CD14-positive monocyte (primary cell): ENCODE data around the gene TLK1. TPM values are rescaled to one million over a fixed set of nuclear protein-coding genes. Genes with fewer than 3 reads are reported as not detected.

ENCODE experiments used
- DNase-seq, 3 donors: peaks; one replicate each; pipeline ENCODE4 v3.0.0-alpha.2; 2011 to 2022
- H2AFZ ChIP-seq: 2 replicates; pipeline ENCODE4 v1.6.0; 2012; ENCODE audit warnings: mild to moderate bottlenecking, low read depth, low read length, inconsistent platforms; ENCODE audit not compliant: insufficient read depth, poor library complexity, severe bottlenecking
- H3K27ac ChIP-seq, 2 donors: 1 replicate in 1 of 2; 2 replicates in 1 of 2; pipeline ENCODE4 v1.5.1; 2012 to 2013; ENCODE audit warnings: low read length in 2 of 2, control low read depth in 1 of 2, inconsistent platforms in 1 of 2, low read depth in 1 of 2, mild to moderate bottlenecking in 1 of 2
- H3K27me3 ChIP-seq, 2 donors: one replicate each; pipeline versions ENCODE4 v1.6.0 to v1.6.1; 2011 to 2013; ENCODE audit warnings: low read length in 2 of 2; ENCODE audit not compliant: control insufficient read depth in 2 of 2, insufficient read depth in 2 of 2
- H3K36me3 ChIP-seq, 2 donors: replicated peaks in 1 of 2; 1 replicate in 1 of 2; 2 replicates in 1 of 2; pipeline versions ENCODE4 v1.5.1 to v1.6.1; 2012 to 2013; ENCODE audit warnings: low read length in 2 of 2, control low read depth in 1 of 2, inconsistent platforms in 1 of 2, mild to moderate bottlenecking in 1 of 2; ENCODE audit not compliant: insufficient read depth in 2 of 2, control insufficient read depth in 1 of 2
- H3K4me1 ChIP-seq, 2 donors: 1 replicate in 1 of 2; 2 replicates in 1 of 2; pipeline versions ENCODE4 v1.5.1 to v1.6.1; 2012 to 2013; ENCODE audit warnings: low read length in 2 of 2, control low read depth in 1 of 2, inconsistent platforms in 1 of 2, mild to moderate bottlenecking in 1 of 2, moderate library complexity in 1 of 2; ENCODE audit not compliant: insufficient read depth in 2 of 2, control insufficient read depth in 1 of 2
- H3K4me2 ChIP-seq: replicated peaks from 2 replicates; pipeline ENCODE3; 2012; ENCODE audit warnings: low read length, moderate library complexity, mild to moderate bottlenecking; ENCODE audit not compliant: poor library complexity, severe bottlenecking; ENCODE audit errors: extremely low read depth
- H3K4me3 ChIP-seq, 3 experiments: fragments of 200-600 bp in 1 of 3; sonication (generic) in 1 of 3; replicated peaks in 1 of 3; 1 replicate in 2 of 3; 2 replicates in 1 of 3; pipeline ENCODE4 v1.5.1; 2011 to 2013; ENCODE audit warnings: low read length in 3 of 3, mild to moderate bottlenecking in 3 of 3, control low read depth in 2 of 3, low read depth in 2 of 3, inconsistent platforms in 1 of 3, moderate library complexity in 1 of 3
- H3K79me2 ChIP-seq: 2 replicates; pipeline ENCODE4 v1.6.0; 2012; ENCODE audit warnings: mild to moderate bottlenecking, control low read depth, inconsistent platforms, low read length, moderate library complexity; ENCODE audit not compliant: insufficient read depth
- H3K9ac ChIP-seq: 2 replicates; pipeline ENCODE4 v1.6.0; 2017; ENCODE audit warnings: low read length, mild to moderate bottlenecking; ENCODE audit not compliant: insufficient read depth, poor library complexity, severe bottlenecking
- H3K9me3 ChIP-seq, 2 donors: replicated peaks in 1 of 2; 1 replicate in 1 of 2; 2 replicates in 1 of 2; pipeline versions ENCODE4 v1.5.1 to v1.6.1; 2012 to 2013; ENCODE audit warnings: low read length in 2 of 2, control low read depth in 1 of 2; ENCODE audit not compliant: control insufficient read depth in 1 of 2, insufficient read depth in 1 of 2
- H4K20me1 ChIP-seq: 2 replicates; pipeline ENCODE4 v1.6.0; 2012; ENCODE audit warnings: mild to moderate bottlenecking, low read length, control low read depth, moderate library complexity; ENCODE audit not compliant: insufficient read depth
- H3K27ac Mint-ChIP-seq, 7 donors: one replicate each; pipeline ENCODE4 v1.8.0; 2020; ENCODE audit warnings: mild to moderate bottlenecking in 7 of 7, mixed read lengths in 7 of 7, moderate library complexity in 6 of 7, inconsistent platforms in 2 of 7
- H3K27me3 Mint-ChIP-seq, 3 donors: one replicate each; pipeline ENCODE4 v1.8.0; 2021 to 2022; ENCODE audit warnings: low read depth in 3 of 3, mild to moderate bottlenecking in 3 of 3, mixed read lengths in 3 of 3, moderate library complexity in 3 of 3, inconsistent platforms in 1 of 3
- H3K36me3 Mint-ChIP-seq, 2 donors: one replicate each; pipeline ENCODE4 v1.8.0; 2020; ENCODE audit warnings: mixed read lengths in 2 of 2, inconsistent platforms in 1 of 2, mild to moderate bottlenecking in 1 of 2
- H3K4me1 Mint-ChIP-seq: one replicate; pipeline ENCODE4 v1.8.0; 2020; ENCODE audit warnings: mild to moderate bottlenecking, mixed read lengths
- H3K4me3 Mint-ChIP-seq, 2 donors: one replicate each; pipeline ENCODE4 v1.8.0; 2020; ENCODE audit warnings: mild to moderate bottlenecking in 2 of 2, mixed read lengths in 2 of 2, moderate library complexity in 1 of 2
- H3K9me3 Mint-ChIP-seq, 7 donors: one replicate each; pipeline ENCODE4 v1.8.0; 2020 to 2022; ENCODE audit warnings: mixed read lengths in 7 of 7, mild to moderate bottlenecking in 6 of 7, moderate library complexity in 6 of 7, inconsistent platforms in 2 of 7
- CTCF ChIP-seq: fragments of 200-600 bp; IDR thresholded peaks from one replicate; pipeline ENCODE4 v1.8.0; 2022; ENCODE audit warnings: antibody characterized with exemption, mild to moderate bottlenecking
- WGBS: methylation state at CpG from one replicate; pipeline ENCODE4 v1.1.5; 2013; ENCODE audit warnings: missing lambda C conversion rate; ENCODE audit not compliant: insufficient coverage; 5-methylcytosine and 5-hydroxymethylcytosine counted together
- intact Hi-C, 2 donors: fragments of 100-400 bp; cut with micrococcal nuclease; formaldehyde crosslinking; loops; one replicate each; pipeline versions ENCODE4 v1.15.0 to v1.15.1; 2023
- polyA plus RNA-seq, 3 donors: library from polyadenylated mRNA; depleted of rRNA in 1 of 3; unstranded in 2 of 3; stranded (reverse) in 1 of 3; fragments of 300-500 nt in 2 of 3; fragments of >200 nt in 1 of 3; fragmentation: Illumina TruSeq in 2 of 3; gene quantifications; 1 replicate in 2 of 3; 2 replicates in 1 of 3; pipeline ENCODE4 v1.2.3, GENCODE V29; 2012 to 2021

The TLK1 gene
- polyA plus RNA-seq, 3 donors: 6.3 to 20.0 (median 8.6) TPM

- peaks cover 7 to 30% of the 10 kb centered on the region in 2 donors for H3K9me3 ChIP-seq
- peaks cover 0 to 33% of the 10 kb centered on the region in 2 donors for H3K36me3 ChIP-seq
- no peaks in the 10 kb centered on the region for H3K27me3 ChIP-seq
- Mint-ChIP-seq H3K4me3 (no peak overlapping the region), H3K27ac (peak overlapping the region in 2 of 7 donors; percentile 43 to 61), H3K4me1 (no peaks in the 10 kb centered on the region), H3K36me3 (peaks cover 22 to 46% of the 10 kb centered on the region in 2 donors), H3K9me3 (peaks cover 10 to 27% (median 19%) of the 10 kb centered on the region in 7 donors), H3K27me3 (no peaks in the 10 kb centered on the region)
- H3K79me2 ChIP-seq: peaks cover 96% of the 10 kb centered on the region
- DNase-seq: no peak
- H3K4me2 ChIP-seq: no peak overlapping the region
- intact Hi-C loops: no loop called here
- TF ChIP-seq CTCF: no peak
- no peak overlapping the region for H3K27ac ChIP-seq
- no peak overlapping the region for H3K9ac ChIP-seq
- no CpG with 5 or more reads among the region's 3 CpGs for WGBS
- no peaks in the 10 kb centered on the region for H3K4me1 ChIP-seq
- no peak overlapping the region for H2AFZ ChIP-seq
- peaks cover 69% of the 10 kb centered on the region for H4K20me1 ChIP-seq
- H3K4me3 ChIP-seq: no peak overlapping the region
Measured at GRCh38 chr2:171100370-171100769, 60.3 kb downstream of the TLK1 start.

GRCh38 chr2:171098607-171099006, 62.1 kb downstream of the TLK1 start:
- H2AFZ ChIP-seq: no peak overlapping the region
- DNase-seq: no peak
- peaks cover 97% of the 10 kb centered on the region for H3K79me2 ChIP-seq
- Mint-ChIP-seq H3K27ac (no peak overlapping the region), H3K9me3 (peaks cover 10 to 27% (median 19%) of the 10 kb centered on the region in 7 donors), H3K4me1 (peaks cover 3% of the 10 kb centered on the region), H3K36me3 (peaks cover 23 to 41% of the 10 kb centered on the region in 2 donors), H3K4me3 (no peak overlapping the region), H3K27me3 (no peaks in the 10 kb centered on the region)
- no peak overlapping the region for H3K4me3 ChIP-seq
- peaks cover 7 to 30% of the 10 kb centered on the region in 2 donors for H3K9me3 ChIP-seq
- no peaks in the 10 kb centered on the region for H3K4me1 ChIP-seq
- H3K36me3 ChIP-seq: peaks cover 0 to 33% of the 10 kb centered on the region in 2 donors
- H4K20me1 ChIP-seq: peaks cover 69% of the 10 kb centered on the region
- intact Hi-C loops: no loop called here
- no peak overlapping the region for H3K27ac ChIP-seq
- TF ChIP-seq CTCF: no peak
- H3K27me3 ChIP-seq: no peaks in the 10 kb centered on the region
- H3K4me2 ChIP-seq: no peak overlapping the region
- no peak overlapping the region for H3K9ac ChIP-seq
